GM18526 (cell line): ENCODE measurements around the gene FAM3B.

ENCODE experiments used
- POLR2A ChIP-seq: IDR thresholded peaks from 3 replicates; pipeline ENCODE4 v1.6.1; 2011; ENCODE audit not compliant: insufficient read length; ENCODE audit errors: extremely low read depth

The FAM3B gene

GRCh38 chr21:41328660-41329607 is 12.3 kb downstream of the FAM3B start:
- no peak for TF ChIP-seq POLR2A

- no peak for TF ChIP-seq POLR2A
Measured at GRCh38 chr21:41333752-41334151, 17.2 kb downstream of the FAM3B start.

- no peak for TF ChIP-seq POLR2A
Measured at GRCh38 chr21:41337515-41337914, 20.9 kb downstream of the FAM3B start.

GRCh38 chr21:41338455-41338854 is 21.9 kb downstream of the FAM3B start:
- no peak for TF ChIP-seq POLR2A

GRCh38 chr21:41342035-41342434 is 25.4 kb downstream of the FAM3B start:
- TF ChIP-seq POLR2A, result no peak

- TF ChIP-seq POLR2A, result no peak
Measured at GRCh38 chr21:41344146-41344545, 27.5 kb downstream of the FAM3B start.

GRCh38 chr21:41345356-41345755 is 28.8 kb downstream of the FAM3B start:
- TF ChIP-seq POLR2A, result no peak

- TF ChIP-seq POLR2A, result no peak
Measured at GRCh38 chr21:41345934-41346685, 29.5 kb downstream of the FAM3B start.

- TF ChIP-seq POLR2A, result no peak
Measured at GRCh38 chr21:41346758-41347157, 30.2 kb downstream of the FAM3B start.

GRCh38 chr21:41348434-41348833 is 31.8 kb downstream of the FAM3B start:
- TF ChIP-seq POLR2A, result no peak

GRCh38 chr21:41349126-41349525 is 32.5 kb downstream of the FAM3B start:
- no peak for TF ChIP-seq POLR2A

GRCh38 chr21:41349619-41350390 is 33.2 kb downstream of the FAM3B start:
- no peak for TF ChIP-seq POLR2A

GRCh38 chr21:41350436-41351155 is 34.0 kb downstream of the FAM3B start:
- no peak for TF ChIP-seq POLR2A

- TF ChIP-seq POLR2A, result no peak
Measured at GRCh38 chr21:41357546-41357945, 40.9 kb downstream of the FAM3B start.
